Panc1 (cell line): ENCODE data around the gene CDH3. TPM values are rescaled to one million over a fixed set of nuclear protein-coding genes. Genes with fewer than 3 reads are reported as not detected.

Source experiments
- ATAC-seq: fragments of 200-7000 bp; cut with Tn5 transposase; 2 replicates; pipeline ENCODE4 v1.9.1; 2020; ENCODE audit warnings: mild to moderate bottlenecking, moderate library complexity
- BruUV-seq: library from RNA; stranded (reverse); fragments of 400-500 nt; replicated peaks from 2 replicates; lab custom pipeline; 2021; lab: Mats Ljungman, UMichigan
- CTCF ChIA-PET: fragments of 300-600 bp; sonication (Branson Sonifier 250); formaldehyde crosslinking; loops from one replicate; lab custom pipeline; 2022; ENCODE audit warnings: antibody characterized with exemption; lab: Charles Lee
- POLR2A ChIA-PET: fragments of 300-600 bp; sonication (Branson Sonifier 250); formaldehyde crosslinking; loops from one replicate; lab custom pipeline; 2022; ENCODE audit warnings: antibody characterized with exemption; lab: Charles Lee
- DNase-seq: peaks from one replicate; pipeline ENCODE4 v3.0.0-alpha.2; 2010; ENCODE audit warnings: low read depth, low spot score
- H3K27ac ChIP-seq: 2 replicates; pipeline ENCODE4 v1.5.1; 2011; ENCODE audit warnings: mild to moderate bottlenecking, low read length, inconsistent platforms
- H3K27me3 ChIP-seq: fragments of 200-500 bp; sonication (Bioruptor generic); 2 replicates; pipeline ENCODE4 v1.6.0; 2014; ENCODE audit warnings: low read length, inconsistent platforms; ENCODE audit not compliant: control insufficient read depth, insufficient read depth
- H3K36me3 ChIP-seq: fragments of 200-500 bp; sonication (Bioruptor generic); 2 replicates; pipeline ENCODE4 v1.5.1; 2014; ENCODE audit warnings: inconsistent platforms, mild to moderate bottlenecking, low read length, moderate library complexity; ENCODE audit not compliant: control insufficient read depth, insufficient read depth
- H3K4me1 ChIP-seq: 2 replicates; pipeline ENCODE4 v1.5.1; 2011; ENCODE audit warnings: inconsistent platforms, mild to moderate bottlenecking, low read length, moderate library complexity; ENCODE audit not compliant: control insufficient read depth, insufficient read depth
- H3K4me3 ChIP-seq, 2 experiments: 2 replicates each; pipeline ENCODE4 v1.5.1; 2011 to 2012; ENCODE audit warnings: low read depth in 2 of 2, low read length in 2 of 2, mild to moderate bottlenecking in 2 of 2, inconsistent platforms in 1 of 2, moderate library complexity in 1 of 2
- H3K9me3 ChIP-seq: fragments of 200-500 bp; sonication (Bioruptor generic); 2 replicates; pipeline ENCODE4 v1.5.1; 2014; ENCODE audit warnings: low read depth, mild to moderate bottlenecking, inconsistent platforms, low read length, moderate library complexity; ENCODE audit not compliant: control insufficient read depth, insufficient read depth
- POLR2AphosphoS5 ChIP-seq: IDR thresholded peaks from 2 replicates; pipeline ENCODE4 v1.6.1; 2012; ENCODE audit warnings: mild to moderate bottlenecking, low read depth, low read length, moderate library complexity
- SIN3A ChIP-seq: IDR thresholded peaks from 2 replicates; pipeline ENCODE4 v1.6.1; 2012; ENCODE audit warnings: low read depth, mild to moderate bottlenecking, low read length, moderate library complexity, borderline replicate concordance; ENCODE audit not compliant: insufficient read depth
- TCF7L2 ChIP-seq: IDR thresholded peaks from 2 replicates; pipeline ENCODE4 v1.6.1; 2011; ENCODE audit warnings: mild to moderate bottlenecking, low read depth, low read length, inconsistent platforms
- in situ Hi-C: cut with HindIII; loops from 2 replicates; pipeline ENCODE4 v1.10.0; 2016; ENCODE audit warnings: low sequenced_read_pairs, low pct_unique_long_range_greater_than_20kb
- intact Hi-C: fragments of 100-400 bp; cut with micrococcal nuclease; formaldehyde crosslinking; loops from one replicate; pipeline ENCODE4 v1.10.0; 2022; ENCODE audit not compliant: unreplicated experiment
- total RNA-seq: library from RNA; stranded (reverse); gene quantifications from one replicate; pipeline ENCODE4 v1.2.1, GENCODE V29; 2021; ENCODE audit not compliant: unreplicated experiment
- TF ChIP-seq, protein P1 (sequence below): fragments of 450-650 bp; IDR thresholded peaks from 2 replicates; pipeline ENCODE4 v1.5.1; 2017; ENCODE audit warnings: mild to moderate bottlenecking
- TF ChIP-seq, protein P2 (sequence below), 2 experiments: IDR thresholded peaks; 2 replicates each; pipeline ENCODE4 v1.6.1; 2011 to 2012; ENCODE audit warnings: low read depth in 2 of 2, control low read depth in 1 of 2, low read length in 1 of 2, mild to moderate bottlenecking in 1 of 2, moderate library complexity in 1 of 2; ENCODE audit not compliant: insufficient read depth in 1 of 2

CDH3 gene
- total RNA-seq, 1 experiment from 2014 or later = 16.7 TPM

DNA sequence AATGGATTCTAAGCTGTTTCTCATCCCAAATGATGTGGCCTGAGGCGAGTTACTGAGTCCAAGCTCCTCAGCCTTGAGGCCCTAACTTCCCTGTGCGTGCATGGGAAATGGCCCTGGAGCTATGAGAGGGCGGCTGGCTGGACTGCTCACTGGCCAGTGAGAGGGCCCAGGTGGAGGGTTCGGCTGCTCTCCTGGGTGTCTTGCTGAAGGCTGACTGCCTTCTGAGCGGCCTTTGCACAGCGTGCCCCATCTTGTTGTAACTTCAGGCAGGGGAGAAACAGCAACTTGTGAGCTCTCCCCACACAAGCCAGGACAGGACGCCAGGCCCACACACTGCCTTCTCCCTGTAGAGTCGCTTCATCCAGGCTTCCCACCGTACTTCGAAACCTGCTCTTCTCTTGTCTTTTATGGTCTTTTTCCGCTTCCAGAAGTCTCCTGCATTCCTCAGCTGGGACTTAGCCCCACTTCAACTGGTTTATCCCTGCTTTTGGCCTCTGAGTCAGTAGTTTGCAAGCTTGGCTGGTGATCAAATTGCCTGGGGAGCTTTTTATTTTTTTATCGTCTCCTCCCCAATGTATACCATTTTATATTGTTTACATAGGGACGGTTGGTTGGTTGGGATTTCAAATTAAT lies 13.3 kb downstream of the CDH3 start:
- CTCF ChIA-PET = interaction anchor here (0.7 kb wide), 1 partner anchor 65 kb away, joined by 10 read pairs; no protein-coding TSS in a partner anchor

DNA sequence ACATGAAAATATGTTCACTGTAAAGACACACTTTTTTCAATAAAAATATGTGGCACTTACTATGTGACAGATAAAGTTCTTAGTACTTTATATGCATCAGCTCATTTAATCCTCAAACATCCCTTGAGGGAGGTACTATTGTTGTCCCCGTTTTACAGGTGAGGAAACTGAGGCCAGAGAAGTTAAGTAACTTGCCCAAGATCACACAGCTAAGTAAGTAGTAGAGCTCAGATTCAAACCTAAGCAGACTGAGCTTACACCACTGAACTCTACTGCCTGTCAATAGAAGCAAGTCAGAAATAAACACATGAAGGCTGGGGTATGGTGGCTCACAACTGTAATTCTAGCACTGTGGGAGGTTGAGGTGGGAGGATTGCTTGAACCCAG lies 13.9 kb downstream of the CDH3 start:
- in situ Hi-C loops = no loop called here
- CTCF ChIA-PET = interaction anchor here (0.7 kb wide), 1 partner anchor 65 kb away, joined by 10 read pairs; no protein-coding TSS in a partner anchor

More for the DNA sequence above, 13.3 kb downstream of the CDH3 start:
- no peaks in the 10 kb centered on the region for H3K27me3 ChIP-seq
- peak overlapping the region; percentile 67 for H3K27ac ChIP-seq
- ATAC-seq = peak; percentile 85
- POLR2A ChIA-PET = interaction anchor here (0.6 to 0.7 kb wide), 2 partner anchors 21 to 32 kb away, joined by 4 to 8 read pairs; no protein-coding TSS in a partner anchor
- peak overlapping the region in 1 of 2 experiments; percentile 33; a peak in 1 of 4 replicates for H3K4me3 ChIP-seq
- BruUV-seq = no TSS peak
- peak; percentile 30; the same call in 1 of the 2 replicates for TF ChIP-seq TCF7L2
- TF ChIP-seq POLR2AphosphoS5 = 0 out of 2 replicates have a peak, but pooled peaks have one; percentile 19
- TF ChIP-seq, protein P1, sequence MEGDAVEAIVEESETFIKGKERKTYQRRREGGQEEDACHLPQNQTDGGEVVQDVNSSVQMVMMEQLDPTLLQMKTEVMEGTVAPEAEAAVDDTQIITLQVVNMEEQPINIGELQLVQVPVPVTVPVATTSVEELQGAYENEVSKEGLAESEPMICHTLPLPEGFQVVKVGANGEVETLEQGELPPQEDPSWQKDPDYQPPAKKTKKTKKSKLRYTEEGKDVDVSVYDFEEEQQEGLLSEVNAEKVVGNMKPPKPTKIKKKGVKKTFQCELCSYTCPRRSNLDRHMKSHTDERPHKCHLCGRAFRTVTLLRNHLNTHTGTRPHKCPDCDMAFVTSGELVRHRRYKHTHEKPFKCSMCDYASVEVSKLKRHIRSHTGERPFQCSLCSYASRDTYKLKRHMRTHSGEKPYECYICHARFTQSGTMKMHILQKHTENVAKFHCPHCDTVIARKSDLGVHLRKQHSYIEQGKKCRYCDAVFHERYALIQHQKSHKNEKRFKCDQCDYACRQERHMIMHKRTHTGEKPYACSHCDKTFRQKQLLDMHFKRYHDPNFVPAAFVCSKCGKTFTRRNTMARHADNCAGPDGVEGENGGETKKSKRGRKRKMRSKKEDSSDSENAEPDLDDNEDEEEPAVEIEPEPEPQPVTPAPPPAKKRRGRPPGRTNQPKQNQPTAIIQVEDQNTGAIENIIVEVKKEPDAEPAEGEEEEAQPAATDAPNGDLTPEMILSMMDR = no peak
- TF ChIP-seq, protein P2, sequence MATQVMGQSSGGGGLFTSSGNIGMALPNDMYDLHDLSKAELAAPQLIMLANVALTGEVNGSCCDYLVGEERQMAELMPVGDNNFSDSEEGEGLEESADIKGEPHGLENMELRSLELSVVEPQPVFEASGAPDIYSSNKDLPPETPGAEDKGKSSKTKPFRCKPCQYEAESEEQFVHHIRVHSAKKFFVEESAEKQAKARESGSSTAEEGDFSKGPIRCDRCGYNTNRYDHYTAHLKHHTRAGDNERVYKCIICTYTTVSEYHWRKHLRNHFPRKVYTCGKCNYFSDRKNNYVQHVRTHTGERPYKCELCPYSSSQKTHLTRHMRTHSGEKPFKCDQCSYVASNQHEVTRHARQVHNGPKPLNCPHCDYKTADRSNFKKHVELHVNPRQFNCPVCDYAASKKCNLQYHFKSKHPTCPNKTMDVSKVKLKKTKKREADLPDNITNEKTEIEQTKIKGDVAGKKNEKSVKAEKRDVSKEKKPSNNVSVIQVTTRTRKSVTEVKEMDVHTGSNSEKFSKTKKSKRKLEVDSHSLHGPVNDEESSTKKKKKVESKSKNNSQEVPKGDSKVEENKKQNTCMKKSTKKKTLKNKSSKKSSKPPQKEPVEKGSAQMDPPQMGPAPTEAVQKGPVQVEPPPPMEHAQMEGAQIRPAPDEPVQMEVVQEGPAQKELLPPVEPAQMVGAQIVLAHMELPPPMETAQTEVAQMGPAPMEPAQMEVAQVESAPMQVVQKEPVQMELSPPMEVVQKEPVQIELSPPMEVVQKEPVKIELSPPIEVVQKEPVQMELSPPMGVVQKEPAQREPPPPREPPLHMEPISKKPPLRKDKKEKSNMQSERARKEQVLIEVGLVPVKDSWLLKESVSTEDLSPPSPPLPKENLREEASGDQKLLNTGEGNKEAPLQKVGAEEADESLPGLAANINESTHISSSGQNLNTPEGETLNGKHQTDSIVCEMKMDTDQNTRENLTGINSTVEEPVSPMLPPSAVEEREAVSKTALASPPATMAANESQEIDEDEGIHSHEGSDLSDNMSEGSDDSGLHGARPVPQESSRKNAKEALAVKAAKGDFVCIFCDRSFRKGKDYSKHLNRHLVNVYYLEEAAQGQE (IDR thresholded peaks at IDR 0.05; ENCODE audit: insufficient read depth in 1 of 2, low read depth in 2 of 2, low read length in 1 of 2) = no peak
- TF ChIP-seq SIN3A = no peak
- intact Hi-C loops (no loop called here), in situ Hi-C loops (no loop called here)
- peak; percentile 25 for DNase-seq
- no peaks in the 10 kb centered on the region for H3K9me3 ChIP-seq
- H3K36me3 ChIP-seq = no peaks in the 10 kb centered on the region
- peaks cover 30% of the 10 kb centered on the region for H3K4me1 ChIP-seq

More for the DNA sequence above, 13.9 kb downstream of the CDH3 start:
- BruUV-seq = no TSS peak
- intact Hi-C loops = no loop called here
- Histone ChIP-seq H3K4me1 (peaks cover 30% of the 10 kb centered on the region), H3K27me3 (no peaks in the 10 kb centered on the region), H3K27ac (peak overlapping the region; percentile 67), H3K9me3 (no peaks in the 10 kb centered on the region), H3K36me3 (no peaks in the 10 kb centered on the region), H3K4me3 (no peak overlapping the region)
- TF ChIP-seq POLR2AphosphoS5 (no peak), TCF7L2 (no peak)
- peak; percentile 65 for ATAC-seq
- POLR2A ChIA-PET = interaction anchor here (0.6 to 0.7 kb wide), 2 partner anchors 21 to 32 kb away, joined by 4 to 8 read pairs; no protein-coding TSS in a partner anchor
- no peak for DNase-seq
